A549 (cell line): ENCODE measurements around the gene ABHD3. TPM values are rescaled to one million over a fixed set of nuclear protein-coding genes. Genes with fewer than 3 reads are reported as not detected.
"Not testable (repeated sequence)": the region's sequence is repeated elsewhere in the genome, so short reads cannot be mapped to it uniquely, and the experiment has no call there.

Source experiments
- ATAC-seq, 2 experiments: fragments of 200-7000 bp in 1 of 2; fragments of >200 bp in 1 of 2; cut with Nextera tagmentation in 1 of 2; cut with Tn5 transposase in 1 of 2; 3 replicates each; pipeline versions ENCODE4 v1.8.0 to v1.9.1; 2018 to 2020; ENCODE audit warnings: mild to moderate bottlenecking in 1 of 2, moderate library complexity in 1 of 2
- CTCF ChIA-PET: fragments of 300-600 bp; sonication (Branson Sonifier 250); formaldehyde crosslinking; extraction: SDS; loops from one replicate; lab custom pipeline; 2021; ENCODE audit warnings: antibody characterized with exemption, inconsistent platforms; lab: Yijun Ruan, JAX
- POLR2A ChIA-PET: fragments of 350-600 bp; formaldehyde crosslinking; extraction: SDS; loops from one replicate; lab custom pipeline; 2021; ENCODE audit warnings: antibody characterized with exemption, inconsistent platforms; lab: Yijun Ruan, JAX
- DNase-seq, 2 experiments: peaks; one replicate each; pipeline versions ENCODE4 v3.0.0 to v3.0.0-alpha.2; 2011 to 2016; ENCODE audit warnings: low read depth in 1 of 2, low spot score in 1 of 2
- FAIRE-seq: peaks from 2 replicates; lab custom pipeline; 2011; peaks lifted over from hg19 to GRCh38; lab: Jason Lieb, UNC
- H3K27ac ChIP-seq, 2 experiments: fragments of >200 bp; sonication (Bioruptor Twin); formaldehyde crosslinking; 3 replicates each; pipeline ENCODE4 v1.5.1; 2016 to 2017
- H3K4me1 ChIP-seq: fragments of >200 bp; sonication (Bioruptor Twin); formaldehyde crosslinking; 3 replicates; pipeline ENCODE4 v1.6.1; 2016
- H3K4me2 ChIP-seq: fragments of >200 bp; sonication (Bioruptor Twin); formaldehyde crosslinking; 3 replicates; pipeline ENCODE4 v1.6.1; 2016
- H3K4me3 ChIP-seq: fragments of >200 bp; sonication (Bioruptor Twin); formaldehyde crosslinking; 3 replicates; pipeline ENCODE4 v1.5.1; 2016
- H3K9me3 ChIP-seq: fragments of >200 bp; sonication (Bioruptor Twin); formaldehyde crosslinking; 3 replicates; pipeline ENCODE4 v1.6.1; 2016
- BHLHE40 ChIP-seq: IDR thresholded peaks from 2 replicates; pipeline ENCODE4 v1.6.1; 2012; ENCODE audit warnings: low read depth, low read length, inconsistent platforms
- CEBPB ChIP-seq, 2 experiments: fragments of >200 bp in 1 of 2; sonication (Bioruptor Twin) in 1 of 2; formaldehyde crosslinking in 1 of 2; IDR thresholded peaks; 2 replicates each; pipeline ENCODE4 v1.6.1; 2012 to 2016
- EHF ChIP-seq: fragments of 250-450 bp; sonication (Bioruptor Pico); IDR thresholded peaks from 2 replicates; pipeline ENCODE4 v1.5.0; 2020; ENCODE audit warnings: mild to moderate bottlenecking
- GATA3 ChIP-seq: IDR thresholded peaks from 2 replicates; pipeline ENCODE4 v1.6.1; 2012; ENCODE audit warnings: borderline replicate concordance
- HES2 ChIP-seq: fragments of >200 bp; sonication (Bioruptor Twin); formaldehyde crosslinking; IDR thresholded peaks from 2 replicates; pipeline ENCODE4 v1.6.1; 2016
- HMGXB4 ChIP-seq: fragments of 250-450 bp; sonication (Bioruptor Pico); IDR thresholded peaks from 2 replicates; pipeline ENCODE4 v1.5.0; 2021; ENCODE audit warnings: mild to moderate bottlenecking, moderate library complexity, borderline replicate concordance
- HOXB13 ChIP-seq: fragments of 250-450 bp; sonication (Bioruptor Pico); IDR thresholded peaks from 2 replicates; pipeline ENCODE4 v1.5.0; 2020; ENCODE audit warnings: low read depth, mild to moderate bottlenecking, moderate library complexity
- KDM1A ChIP-seq: fragments of 200-600 bp; sonication (generic); IDR thresholded peaks from 2 replicates; pipeline ENCODE4 v1.6.1; 2016; ENCODE audit warnings: low read depth, mild to moderate bottlenecking
- POLR2A ChIP-seq: IDR thresholded peaks from 2 replicates; pipeline ENCODE4 v1.6.1; 2012; ENCODE audit warnings: mild to moderate bottlenecking, low read length
- RAD21 ChIP-seq, 2 experiments: fragments of >200 bp in 1 of 2; sonication (Bioruptor Twin) in 1 of 2; formaldehyde crosslinking in 1 of 2; IDR thresholded peaks in 1 of 2; conservative IDR thresholded peaks in 1 of 2; 2 replicates in 1 of 2; 3 replicates in 1 of 2; pipeline ENCODE4 v1.6.1; 2012 to 2018; ENCODE audit warnings: inconsistent platforms in 1 of 2
- RFX5 ChIP-seq: fragments of 450-650 bp; IDR thresholded peaks from 2 replicates; pipeline ENCODE4 v1.7.1; 2014; ENCODE audit warnings: antibody characterized with exemption, mild to moderate bottlenecking, moderate library complexity
- RNF2 ChIP-seq: fragments of 200-600 bp; sonication (generic); IDR thresholded peaks from 2 replicates; pipeline ENCODE4 v1.6.1; 2016; ENCODE audit warnings: low read depth, mild to moderate bottlenecking, antibody characterized with exemption, moderate library complexity, borderline replicate concordance
- SREBF2 ChIP-seq: fragments of 450-650 bp; IDR thresholded peaks from 2 replicates; pipeline ENCODE4 v1.6.1; 2014; ENCODE audit warnings: mild to moderate bottlenecking, moderate library complexity
- TP53 ChIP-seq: fragments of 250-450 bp; sonication (Bioruptor Pico); IDR thresholded peaks from 2 replicates; pipeline ENCODE4 v1.5.0; 2021; ENCODE audit warnings: mild to moderate bottlenecking, moderate library complexity
- WGBS: methylation state at CpG from one replicate; pipeline ENCODE4 v1.1.6; 2017; ENCODE audit errors: missing lambda C conversion rate; 5-methylcytosine and 5-hydroxymethylcytosine counted together
- polyA plus RNA-seq, 4 experiments: library from polyadenylated mRNA; depleted of rRNA in 3 of 4; stranded (reverse); fragments of >200 nt; fragmentation: RNase III in 1 of 4; extraction: RNeasy Plus Mini Kit Qiagen cat#74134 plus additional on column Dnase treatment in 1 of 4; gene quantifications; 2 replicates in 3 of 4; 3 replicates in 1 of 4; pipeline ENCODE4 v1.2.3, GENCODE V29; 2011 to 2017
- TF ChIP-seq, protein P1 (sequence below): IDR thresholded peaks from 2 replicates; pipeline ENCODE4 v1.6.1; 2012
- TF ChIP-seq, protein P2 (sequence below): fragments of 200-600 bp; sonication (generic); IDR thresholded peaks from 2 replicates; pipeline ENCODE4 v1.6.1; 2016; ENCODE audit warnings: antibody characterized with exemption, mild to moderate bottlenecking, moderate library complexity

ABHD3 gene
- polyA plus RNA-seq, 2 of the 4 experiments (the other 2 are of a cell fraction): 24.4 to 28.0 TPM

GRCh38 chr18:21686282-21687105 lies 18.1 kb downstream of the ABHD3 start:
- DNase-seq (no peak), FAIRE-seq (no peak), ATAC-seq (no peak)
- peak overlapping the region; percentile 1; the same call in 1 of the 3 replicates for H3K4me2 ChIP-seq
- WGBS: 65% methylated on average over 8 of the region's 8 CpGs
- H3K27ac ChIP-seq: peak overlapping the region; percentile 38 to 56; a peak in 2 of 6 replicates
- H3K4me3 ChIP-seq: no peak overlapping the region
- peaks cover 8% of the 10 kb centered on the region for H3K9me3 ChIP-seq
- ChIA-PET POLR2A (no interaction called here), CTCF (no interaction called here)
- H3K4me1 ChIP-seq: peaks cover 6% of the 10 kb centered on the region; the same call in 1 of the 3 replicates
- TF ChIP-seq RFX5 (no peak), RAD21 (conservative IDR thresholded peaks at IDR 0.05 in 1 of 2, IDR thresholded peaks at IDR 0.05 in 1 of 2) (no peak), KDM1A (no peak), SREBF2 (no peak), HOXB13 (CRISPR knock-in tag) (no peak), HES2 (no peak), RNF2 (no peak), TP53 (CRISPR knock-in tag) (no peak), GATA3 (no peak)
- TF ChIP-seq, protein P1, sequence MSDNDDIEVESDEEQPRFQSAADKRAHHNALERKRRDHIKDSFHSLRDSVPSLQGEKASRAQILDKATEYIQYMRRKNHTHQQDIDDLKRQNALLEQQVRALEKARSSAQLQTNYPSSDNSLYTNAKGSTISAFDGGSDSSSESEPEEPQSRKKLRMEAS: no peak
- TF ChIP-seq, protein P2, sequence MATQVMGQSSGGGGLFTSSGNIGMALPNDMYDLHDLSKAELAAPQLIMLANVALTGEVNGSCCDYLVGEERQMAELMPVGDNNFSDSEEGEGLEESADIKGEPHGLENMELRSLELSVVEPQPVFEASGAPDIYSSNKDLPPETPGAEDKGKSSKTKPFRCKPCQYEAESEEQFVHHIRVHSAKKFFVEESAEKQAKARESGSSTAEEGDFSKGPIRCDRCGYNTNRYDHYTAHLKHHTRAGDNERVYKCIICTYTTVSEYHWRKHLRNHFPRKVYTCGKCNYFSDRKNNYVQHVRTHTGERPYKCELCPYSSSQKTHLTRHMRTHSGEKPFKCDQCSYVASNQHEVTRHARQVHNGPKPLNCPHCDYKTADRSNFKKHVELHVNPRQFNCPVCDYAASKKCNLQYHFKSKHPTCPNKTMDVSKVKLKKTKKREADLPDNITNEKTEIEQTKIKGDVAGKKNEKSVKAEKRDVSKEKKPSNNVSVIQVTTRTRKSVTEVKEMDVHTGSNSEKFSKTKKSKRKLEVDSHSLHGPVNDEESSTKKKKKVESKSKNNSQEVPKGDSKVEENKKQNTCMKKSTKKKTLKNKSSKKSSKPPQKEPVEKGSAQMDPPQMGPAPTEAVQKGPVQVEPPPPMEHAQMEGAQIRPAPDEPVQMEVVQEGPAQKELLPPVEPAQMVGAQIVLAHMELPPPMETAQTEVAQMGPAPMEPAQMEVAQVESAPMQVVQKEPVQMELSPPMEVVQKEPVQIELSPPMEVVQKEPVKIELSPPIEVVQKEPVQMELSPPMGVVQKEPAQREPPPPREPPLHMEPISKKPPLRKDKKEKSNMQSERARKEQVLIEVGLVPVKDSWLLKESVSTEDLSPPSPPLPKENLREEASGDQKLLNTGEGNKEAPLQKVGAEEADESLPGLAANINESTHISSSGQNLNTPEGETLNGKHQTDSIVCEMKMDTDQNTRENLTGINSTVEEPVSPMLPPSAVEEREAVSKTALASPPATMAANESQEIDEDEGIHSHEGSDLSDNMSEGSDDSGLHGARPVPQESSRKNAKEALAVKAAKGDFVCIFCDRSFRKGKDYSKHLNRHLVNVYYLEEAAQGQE: no peak

DNA sequence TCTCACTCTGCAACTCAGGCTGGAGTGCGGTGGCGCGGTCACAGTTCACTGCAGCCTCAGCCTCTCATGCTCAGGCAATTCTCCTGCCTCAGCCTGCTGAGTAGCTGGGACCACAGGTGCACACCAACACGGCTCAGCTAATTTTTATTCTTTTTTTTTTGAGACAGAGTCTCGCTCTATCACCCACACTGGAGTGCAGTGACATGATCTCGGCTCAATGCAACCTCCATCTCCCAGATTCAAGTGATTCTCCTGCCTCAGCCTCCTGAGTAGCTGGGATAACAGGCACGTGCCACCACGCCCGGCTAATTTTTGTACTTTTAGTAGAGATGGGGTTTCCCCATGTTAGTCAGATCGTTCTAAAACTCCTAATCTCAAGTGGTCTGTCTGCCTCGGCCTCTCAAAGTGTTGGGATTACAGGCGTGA lies 19.0 kb downstream of the ABHD3 start:
- ATAC-seq, POLR2A ChIA-PET, H3K4me1 ChIP-seq, DNase-seq, H3K4me2 ChIP-seq, H3K4me3 ChIP-seq, FAIRE-seq, H3K9me3 ChIP-seq, H3K27ac ChIP-seq: not testable (repeated sequence)
- CTCF ChIA-PET: interaction anchor here (1.2 kb wide), 1 partner anchor 85 kb away, joined by 3 read pairs; the partner anchor contains the start of gene ESCO1
- WGBS: 89% methylated on average over 12 of the region's 12 CpGs

GRCh38 chr18:21684731-21685130 lies 19.8 kb downstream of the ABHD3 start:
- ATAC-seq: no peak
- POLR2A ChIA-PET: no interaction called here
- H3K27ac ChIP-seq: no peak overlapping the region
- peaks cover under 1% of the 10 kb centered on the region; the same call in 1 of the 3 replicates for H3K9me3 ChIP-seq
- no peak overlapping the region for H3K4me2 ChIP-seq
- H3K4me3 ChIP-seq: no peak overlapping the region
- TF ChIP-seq HMGXB4 (CRISPR knock-in tag) (no peak), POLR2A (no peak), BHLHE40 (no peak), EHF (CRISPR knock-in tag) (no peak), CEBPB (IDR thresholded peaks at IDR 0.05) (no peak)
- TF ChIP-seq, protein P2: no peak
- TF ChIP-seq, all 56 proteins: peak for 0
- 94% methylated on average over 2 of the region's 2 CpGs for WGBS
- FAIRE-seq (no peak), DNase-seq (no peak)
- CTCF ChIA-PET: interaction anchor here (1.2 kb wide), 1 partner anchor 84 kb away, joined by 3 read pairs; the partner anchor contains the start of gene ESCO1
- peaks cover 6% of the 10 kb centered on the region; the same call in 1 of the 3 replicates for H3K4me1 ChIP-seq
